Upper lobe of left lung (tissue), 4 donors: ENCODE measurements around the gene SIRT3.

Experiments
- EP300 ChIP-seq, 4 donors: sonication (generic); formaldehyde crosslinking; IDR thresholded peaks; one replicate each; pipeline ENCODE4 v1.5.1; 2017; ENCODE audit warnings: antibody characterized with exemption in 4 of 4, control low read depth in 2 of 4
- POLR2A ChIP-seq, 4 donors: fragments of 450-650 bp; IDR thresholded peaks; one replicate each; pipeline ENCODE4 v1.5.1; 2016 to 2017; ENCODE audit warnings: antibody characterized with exemption in 4 of 4, mild to moderate bottlenecking in 2 of 4
- TF ChIP-seq, protein P1 (sequence below), 6 experiments: fragments of 450-650 bp in 4 of 6; fragments of 200-600 bp in 2 of 6; sonication (generic) in 2 of 6; IDR thresholded peaks; one replicate each; pipeline ENCODE4 v1.5.1; 2016 to 2019; ENCODE audit warnings: antibody characterized with exemption in 6 of 6

DNA sequence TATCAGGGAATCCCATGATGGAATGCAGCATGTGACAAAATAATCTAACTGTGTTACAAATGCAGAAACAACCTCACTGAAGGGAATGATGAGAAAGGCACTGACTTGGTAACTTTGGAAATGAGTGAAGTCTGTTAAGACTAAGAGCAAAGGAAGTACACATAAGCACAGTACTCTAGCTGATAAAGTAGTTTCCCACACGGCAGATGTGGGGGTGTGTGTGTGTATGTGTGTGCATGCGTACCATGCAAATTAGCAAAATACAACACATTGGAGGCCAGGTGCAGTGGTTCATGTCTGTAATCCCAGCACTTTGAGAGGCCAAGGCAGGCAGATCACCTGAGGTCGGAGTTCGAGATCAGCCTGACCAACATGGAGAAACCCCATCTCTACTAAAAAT lies 25.5 kb upstream of the SIRT3 start:
- TF ChIP-seq, protein P1, sequence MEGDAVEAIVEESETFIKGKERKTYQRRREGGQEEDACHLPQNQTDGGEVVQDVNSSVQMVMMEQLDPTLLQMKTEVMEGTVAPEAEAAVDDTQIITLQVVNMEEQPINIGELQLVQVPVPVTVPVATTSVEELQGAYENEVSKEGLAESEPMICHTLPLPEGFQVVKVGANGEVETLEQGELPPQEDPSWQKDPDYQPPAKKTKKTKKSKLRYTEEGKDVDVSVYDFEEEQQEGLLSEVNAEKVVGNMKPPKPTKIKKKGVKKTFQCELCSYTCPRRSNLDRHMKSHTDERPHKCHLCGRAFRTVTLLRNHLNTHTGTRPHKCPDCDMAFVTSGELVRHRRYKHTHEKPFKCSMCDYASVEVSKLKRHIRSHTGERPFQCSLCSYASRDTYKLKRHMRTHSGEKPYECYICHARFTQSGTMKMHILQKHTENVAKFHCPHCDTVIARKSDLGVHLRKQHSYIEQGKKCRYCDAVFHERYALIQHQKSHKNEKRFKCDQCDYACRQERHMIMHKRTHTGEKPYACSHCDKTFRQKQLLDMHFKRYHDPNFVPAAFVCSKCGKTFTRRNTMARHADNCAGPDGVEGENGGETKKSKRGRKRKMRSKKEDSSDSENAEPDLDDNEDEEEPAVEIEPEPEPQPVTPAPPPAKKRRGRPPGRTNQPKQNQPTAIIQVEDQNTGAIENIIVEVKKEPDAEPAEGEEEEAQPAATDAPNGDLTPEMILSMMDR (IDR thresholded peaks at IDR 0.05): no peak
- TF ChIP-seq POLR2A (IDR thresholded peaks at IDR 0.05): no peak
- TF ChIP-seq EP300 (IDR thresholded peaks at IDR 0.05): no peak
